Diencephalon (tissue), 1 donor: ENCODE measurements around the gene UNG. TPM values are rescaled to one million over a fixed set of nuclear protein-coding genes. Genes with fewer than 3 reads are reported as not detected.

Source experiments
- small RNA-seq: library from RNA; depleted of rRNA; stranded (forward); fragments of <200 nt; gene quantifications from one replicate; pipeline ENCODE3, GENCODE V24; 2014
- total RNA-seq: library from RNA; depleted of rRNA; stranded (reverse); fragments of >200 nt; gene quantifications from one replicate; pipeline ENCODE4 v1.2.3, GENCODE V29; 2014

The UNG gene
- total RNA-seq = 27.0 TPM

DNA sequence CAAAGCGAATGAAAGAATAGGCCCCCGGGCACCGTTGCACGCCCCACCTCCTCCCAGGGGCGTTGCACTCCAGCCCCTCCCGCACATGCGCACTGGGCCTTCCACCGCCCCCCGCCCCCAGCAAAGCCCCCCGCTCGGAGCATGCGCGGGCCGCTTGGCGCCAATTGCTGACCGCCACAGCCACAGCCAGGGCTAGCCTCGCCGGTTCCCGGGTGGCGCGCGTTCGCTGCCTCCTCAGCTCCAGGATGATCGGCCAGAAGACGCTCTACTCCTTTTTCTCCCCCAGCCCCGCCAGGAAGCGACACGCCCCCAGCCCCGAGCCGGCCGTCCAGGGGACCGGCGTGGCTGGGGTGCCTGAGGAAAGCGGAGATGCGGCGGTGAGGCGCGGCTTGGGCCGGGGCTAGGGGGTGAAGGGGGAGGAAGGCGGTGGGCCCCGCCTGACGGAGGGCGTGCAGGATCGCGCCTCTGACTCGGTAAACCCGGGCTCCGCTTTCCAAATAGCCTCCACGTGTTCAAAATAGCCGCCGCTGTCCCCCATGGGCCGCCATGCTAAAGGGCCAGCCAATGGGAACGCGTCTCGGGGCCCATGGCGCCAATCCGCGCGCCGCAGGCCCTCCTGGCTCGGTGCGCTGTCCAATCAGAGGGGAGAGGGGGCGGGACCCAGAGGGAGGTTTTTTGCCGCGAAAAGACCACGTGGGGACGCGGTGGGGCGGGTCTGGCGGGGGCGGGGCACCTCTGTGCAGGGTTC, at the start of gene UNG:
Gene UNG, plus strand, starts transcription at position 163 of the 748 bp plus-strand sequence. Its CDS starts 83 bp downstream, at position 246.

DNA sequence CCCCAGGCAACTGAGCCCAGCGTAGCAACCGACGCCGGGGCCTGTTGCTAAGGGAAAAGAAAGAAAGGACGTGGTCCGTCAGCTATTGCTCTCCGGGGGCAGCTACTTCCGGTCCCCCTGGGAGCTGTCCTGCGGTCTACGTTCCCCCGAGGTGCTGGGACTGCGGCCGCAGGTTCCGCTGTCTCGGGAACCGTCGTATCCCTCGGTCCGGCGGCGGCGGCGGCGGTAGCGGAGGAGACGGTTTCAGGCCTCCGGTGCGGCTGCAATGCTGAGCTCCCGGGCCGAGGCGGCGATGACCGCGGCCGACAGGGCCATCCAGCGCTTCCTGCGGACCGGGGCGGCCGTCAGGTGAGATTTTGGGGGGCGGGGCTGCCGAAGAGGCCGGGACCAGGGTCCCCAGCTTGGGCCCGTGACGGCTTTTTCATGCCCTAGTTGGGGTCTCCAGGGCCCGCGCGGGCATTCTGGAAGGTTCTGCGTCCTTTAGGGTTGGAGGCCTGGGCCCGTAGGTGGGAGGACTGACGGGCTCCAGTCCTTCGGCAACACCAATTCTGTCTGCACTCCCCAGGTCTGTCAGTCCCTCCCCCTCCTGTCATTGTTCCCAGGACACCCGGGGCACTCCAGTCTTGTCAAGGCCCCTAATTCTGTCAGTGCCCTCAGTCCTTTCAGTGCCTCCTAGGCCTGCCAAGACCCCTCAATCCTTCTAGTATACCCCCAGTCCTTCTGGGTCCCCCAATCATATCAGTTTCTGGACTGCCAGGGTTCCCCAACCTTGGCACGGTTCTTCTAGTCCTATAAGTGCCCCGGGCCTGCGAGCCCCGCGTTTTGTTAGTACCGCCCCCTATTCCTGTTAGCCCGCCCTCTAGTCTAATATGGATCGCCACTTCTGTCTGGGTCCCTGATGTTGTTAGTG, 44.7 kb upstream of the UNG start, which contains the start of gene USP30:
Gene USP30, plus strand, starts transcription at position 163 of the 910 bp plus-strand sequence. Its CDS starts 103 bp downstream, at position 266.

DNA sequence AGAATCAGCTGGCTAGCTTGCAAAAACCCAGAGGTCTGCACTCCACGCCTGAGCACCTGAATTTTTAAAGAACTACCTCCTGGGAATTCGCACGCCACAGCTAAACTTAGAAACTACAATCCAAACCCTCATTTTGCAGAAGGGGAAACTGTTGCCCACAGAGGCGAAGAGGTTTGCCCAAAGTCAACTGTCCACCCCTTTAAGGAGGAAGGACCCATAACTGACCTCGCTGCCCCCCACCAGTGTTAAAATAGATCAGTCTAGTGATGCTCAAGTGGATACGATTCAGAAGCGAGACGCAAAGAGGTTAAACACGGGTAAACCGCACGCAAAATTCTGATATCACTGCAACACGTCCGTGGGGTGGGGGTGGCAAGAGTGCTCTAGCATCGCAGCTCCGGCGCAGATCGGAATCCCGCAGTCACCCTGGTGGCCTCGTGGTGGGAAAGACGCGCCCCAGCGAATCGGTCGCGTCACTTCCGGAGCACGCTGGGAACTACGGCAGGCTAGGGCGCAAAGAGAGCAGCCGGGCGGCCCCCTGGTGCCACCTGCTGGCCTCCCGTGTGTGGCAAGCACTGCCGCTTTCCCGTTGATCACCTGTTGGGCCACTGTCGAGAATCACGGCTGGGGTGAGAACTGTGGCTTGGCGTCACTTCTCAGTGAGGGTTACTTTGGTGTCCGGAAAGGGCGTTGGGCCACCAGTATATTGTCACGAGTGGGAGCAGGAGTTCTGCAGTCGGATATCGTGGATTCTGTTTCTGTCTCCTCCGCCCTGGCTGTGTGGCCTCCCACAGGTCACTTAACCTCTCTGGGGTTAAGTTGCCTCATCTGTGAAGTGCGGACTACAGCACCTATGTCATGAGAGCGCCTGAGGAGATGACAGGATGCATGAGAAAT, 4.1 kb upstream of the UNG start, which contains the start of gene ALKBH2:
Gene ALKBH2, minus strand, starts transcription at position 451 of the 897 bp plus-strand sequence. CDS start 686 bp downstream, outside the sequence.

DNA sequence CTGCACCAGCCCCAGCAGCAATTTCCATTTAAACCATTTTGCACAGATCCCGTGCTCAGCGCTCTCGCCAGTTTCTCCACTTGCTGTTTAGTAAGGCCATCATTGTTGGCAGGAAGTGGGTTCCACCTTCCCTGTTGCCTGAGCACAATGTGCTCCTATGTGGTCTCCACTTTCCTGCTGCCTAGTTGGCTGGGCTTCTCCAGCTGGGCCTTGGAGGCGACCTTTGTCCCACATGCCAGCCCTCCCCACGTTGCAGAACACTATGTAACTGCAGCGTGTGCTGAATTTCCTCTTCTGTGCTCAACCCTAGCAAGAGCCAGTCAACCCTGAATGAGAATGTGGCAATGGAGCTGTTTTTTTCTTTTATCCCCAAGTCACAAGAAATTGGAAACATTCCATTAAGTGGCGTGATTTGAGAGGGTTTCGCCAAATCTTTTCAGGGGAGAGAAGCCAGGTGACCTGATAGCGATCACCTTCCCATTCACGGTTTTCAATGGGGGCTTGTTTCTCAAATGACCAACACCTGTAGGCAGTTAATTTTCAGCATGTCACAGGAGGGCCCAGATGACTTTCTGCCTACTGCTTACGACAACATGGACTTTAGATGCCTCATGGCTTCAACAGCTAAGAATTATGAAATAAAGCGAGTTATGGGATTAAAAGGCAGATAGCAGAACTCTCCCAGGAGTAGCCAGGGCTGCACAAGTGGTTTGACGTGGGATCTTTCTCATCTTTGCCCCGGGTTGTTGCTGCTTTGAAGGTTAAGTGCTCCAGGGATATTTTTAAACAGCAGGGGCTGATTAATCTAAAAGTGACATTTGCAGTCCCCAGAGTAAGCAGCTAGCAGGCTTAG, 18.6 kb downstream of the UNG start, which contains the start of gene ACACB:
Gene ACACB, plus strand, starts transcription at position 830 of the 853 bp plus-strand sequence. CDS start 22,819 bp downstream, outside the sequence.

Small RNA genes lying within 50 kb of the gene (small RNA-seq; reads per million reads assigned to genes)
- not detected for gene RNA5SP372

Other genes with a start within 250 kb of the UNG start
- 10.6 TPM for gene SSH1, start 240.0 kb upstream of the UNG start, total RNA-seq
- not detected for gene DAO, start 217.5 kb upstream of the UNG start, total RNA-seq
- 41.1 TPM for gene SVOP, start 76.5 kb upstream of the UNG start, total RNA-seq
- 20.5 TPM for gene USP30, start 45.0 kb upstream of the UNG start, total RNA-seq
- 23.3 TPM for gene ALKBH2, start 4.1 kb upstream of the UNG start, total RNA-seq
- gene ACACB, start 19.0 kb downstream of the UNG start, total RNA-seq = 10.6 TPM
- gene FOXN4, start 211.7 kb downstream of the UNG start, total RNA-seq = 0.23 TPM